HepG2 (cell line): ENCODE data around the gene BZW1. TPM values are rescaled to one million over a fixed set of nuclear protein-coding genes. Genes with fewer than 3 reads are reported as not detected.

Source experiments
- polyA plus RNA-seq, 8 experiments: library from polyadenylated mRNA; depleted of rRNA in 3 of 8; stranded (reverse) in 7 of 8; unstranded in 1 of 8; fragments of >200 nt; fragmentation: Illumina TruSeq in 4 of 8; extraction: Trizol in 4 of 8; gene quantifications; 2 replicates each; pipeline versions ENCODE4 v1.2.1 to v1.2.3, GENCODE V29; 2011 to 2016; ENCODE audit warnings: low read depth in 4 of 8, missing spikeins in 1 of 8, mixed read lengths in 1 of 8; ENCODE audit not compliant: insufficient read depth in 1 of 8
- small RNA-seq, 3 experiments: library from RNA; depleted of rRNA; stranded (forward); fragments of <200 nt; gene quantifications; one replicate each; pipeline ENCODE3, GENCODE V24; 2012; ENCODE audit warnings: low read depth in 2 of 3, low replicate concordance in 1 of 3; ENCODE audit not compliant: insufficient read length in 3 of 3, insufficient read depth in 2 of 3
- total RNA-seq, 5 experiments: library from RNA; depleted of rRNA; stranded (reverse); fragments of >200 nt; fragmentation: Illumina TruSeq; extraction: Trizol; gene quantifications; 2 replicates each; pipeline ENCODE4 v1.2.3, GENCODE V29; 2016; ENCODE audit warnings: low read depth in 1 of 5

The BZW1 gene
- total and polyA plus RNA-seq, 2 of the 13 experiments (the other 11 are each of a cell fraction or from before 2014, with no cell fraction given), result 106 to 384 TPM

Small RNA genes within 50 kb of the gene (small RNA-seq; reads per million reads assigned to genes)
- gene RF00019 (0 reads per million in 3 experiments), gene RNA5SP115 (0 to 0.97 (median 0) reads per million in 3 experiments), gene RNU1-133P (0.31 to 76.4 (median 0.33) reads per million in 3 experiments), gene RNU6-31P (0 reads per million in 3 experiments)

Other genes starting within 250 kb of the BZW1 start
- gene AOX1, start 225.9 kb upstream of the BZW1 start, total RNA-seq (2016; rRNA removed; fragmentation: Illumina TruSeq; extraction: Trizol), result 18.0 and 27.5 TPM in 2 replicates
- 9.2 and 18.9 TPM in 2 replicates for gene AOX1, start 225.9 kb upstream of the BZW1 start, polyA plus RNA-seq (2011; rRNA removed)
- gene CLK1, start 52.7 kb downstream of the BZW1 start, total RNA-seq (2016; rRNA removed; fragmentation: Illumina TruSeq; extraction: Trizol), result 35.2 and 66.6 TPM in 2 replicates
- 82.4 and 101 TPM in 2 replicates for gene CLK1, start 52.7 kb downstream of the BZW1 start, polyA plus RNA-seq (2011; rRNA removed)
- gene PPIL3, start 77.2 kb downstream of the BZW1 start, total RNA-seq (2016; rRNA removed; fragmentation: Illumina TruSeq; extraction: Trizol), result 98.7 and 126 TPM in 2 replicates
- 81.8 and 107 TPM in 2 replicates for gene PPIL3, start 77.2 kb downstream of the BZW1 start, polyA plus RNA-seq (2011; rRNA removed)
- gene NIF3L1, start 77.5 kb downstream of the BZW1 start, total RNA-seq (2016; rRNA removed; fragmentation: Illumina TruSeq; extraction: Trizol), result 67.9 and 98.5 TPM in 2 replicates
- 55.1 and 75.2 TPM in 2 replicates for gene NIF3L1, start 77.5 kb downstream of the BZW1 start, polyA plus RNA-seq (2011; rRNA removed)
- gene ORC2, start 151.8 kb downstream of the BZW1 start, total RNA-seq (2016; rRNA removed; fragmentation: Illumina TruSeq; extraction: Trizol), result 58.3 and 73.5 TPM in 2 replicates
- 17.8 and 19.3 TPM in 2 replicates for gene ORC2, start 151.8 kb downstream of the BZW1 start, polyA plus RNA-seq (2011; rRNA removed)